GM18526 (cell line): Measurements from ENCODE around the gene TATDN2.

Experiments used
- POLR2A ChIP-seq: IDR thresholded peaks from 3 replicates; pipeline ENCODE4 v1.6.1; 2011; ENCODE audit not compliant: insufficient read length; ENCODE audit errors: extremely low read depth

The TATDN2 gene

DNA sequence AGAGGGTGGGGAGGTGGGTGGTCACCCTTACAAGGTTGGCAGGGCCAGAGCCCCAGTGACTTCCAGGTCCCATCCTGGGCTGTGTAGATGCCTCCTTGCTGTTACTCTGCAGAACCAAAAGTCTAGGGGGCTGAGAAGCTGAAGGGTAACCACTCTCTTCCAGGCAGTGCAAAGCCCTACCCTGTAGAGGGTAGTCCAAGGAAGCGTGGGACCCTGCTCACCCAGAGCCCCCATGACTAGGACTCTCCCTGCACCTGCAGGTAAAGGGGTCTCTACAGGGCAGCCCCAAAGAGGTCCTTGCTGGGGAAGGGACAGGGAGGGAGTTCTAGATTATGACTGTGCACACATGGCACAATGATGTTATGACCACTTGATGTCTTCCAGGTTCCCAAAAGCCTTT, 30.2 kb downstream of the TATDN2 start:
- no peak for TF ChIP-seq POLR2A

- no peak for TF ChIP-seq POLR2A
Observed at GRCh38 chr3:10279384-10280176, 31.3 kb downstream of the TATDN2 start.

- TF ChIP-seq POLR2A = no peak
Observed at GRCh38 chr3:10280177-10280529, 31.9 kb downstream of the TATDN2 start.

- TF ChIP-seq POLR2A = no peak
Observed at GRCh38 chr3:10280571-10280970, 32.3 kb downstream of the TATDN2 start.

DNA sequence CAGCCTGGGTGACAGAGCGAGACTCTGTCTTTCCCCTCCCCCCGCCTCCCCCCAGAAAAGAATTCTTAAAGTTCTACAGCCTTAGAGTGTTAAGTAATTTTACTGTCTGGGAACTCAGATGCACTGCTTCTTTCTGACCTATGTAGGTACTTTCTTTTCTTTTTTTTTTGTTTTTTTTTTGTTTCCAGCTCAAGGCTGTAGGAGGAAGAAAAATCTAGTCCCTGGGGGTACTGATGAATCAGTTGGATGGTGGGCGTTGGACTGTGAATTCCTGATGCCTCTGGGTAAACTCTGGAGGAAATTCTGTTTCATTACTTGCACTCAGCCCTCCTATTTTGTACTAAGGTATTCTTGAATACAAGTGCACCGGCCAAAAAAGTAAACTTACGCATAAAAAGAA, 33.7 kb downstream of the TATDN2 start:
- TF ChIP-seq POLR2A = no peak

DNA sequence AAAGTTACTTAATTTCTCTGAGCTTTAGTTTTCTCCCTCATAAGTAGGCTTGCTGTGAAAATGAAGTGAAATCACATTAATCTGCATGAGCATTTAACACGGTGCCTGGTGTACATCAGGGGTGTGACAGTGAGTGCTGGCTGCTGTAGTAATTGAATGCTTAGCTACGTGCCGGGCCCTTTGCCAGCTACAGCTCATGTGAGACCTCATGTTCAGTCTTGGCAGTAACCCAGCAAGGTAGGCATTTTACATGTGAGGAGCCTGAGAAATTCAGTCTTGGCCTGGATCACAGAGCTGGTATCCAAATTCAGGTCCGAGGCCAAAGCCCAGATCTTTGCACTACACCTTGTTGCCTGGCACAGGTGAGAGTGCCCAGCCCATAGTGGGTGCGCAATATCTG, 35.4 kb downstream of the TATDN2 start:
- TF ChIP-seq POLR2A = no peak

DNA sequence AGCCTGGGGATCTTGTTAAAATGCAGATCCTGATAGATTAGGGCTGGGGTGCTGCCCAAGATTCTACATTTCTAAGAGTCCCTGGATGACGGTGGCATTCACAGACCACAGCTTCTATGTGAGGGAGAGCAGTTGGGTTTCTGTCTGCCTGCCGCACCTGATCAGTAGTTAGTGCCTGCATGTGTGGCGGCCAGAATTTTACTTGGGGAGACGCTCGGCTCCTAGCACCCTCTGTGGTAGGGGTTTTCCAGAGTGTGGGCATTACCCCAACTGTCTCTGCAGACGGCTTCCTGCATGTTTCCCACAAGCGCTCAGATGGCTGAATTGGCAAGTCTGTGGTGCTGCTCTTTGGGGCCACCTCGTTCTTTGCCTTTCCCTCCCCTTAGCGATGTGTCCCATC, 36.2 kb downstream of the TATDN2 start:
- no peak for TF ChIP-seq POLR2A

DNA sequence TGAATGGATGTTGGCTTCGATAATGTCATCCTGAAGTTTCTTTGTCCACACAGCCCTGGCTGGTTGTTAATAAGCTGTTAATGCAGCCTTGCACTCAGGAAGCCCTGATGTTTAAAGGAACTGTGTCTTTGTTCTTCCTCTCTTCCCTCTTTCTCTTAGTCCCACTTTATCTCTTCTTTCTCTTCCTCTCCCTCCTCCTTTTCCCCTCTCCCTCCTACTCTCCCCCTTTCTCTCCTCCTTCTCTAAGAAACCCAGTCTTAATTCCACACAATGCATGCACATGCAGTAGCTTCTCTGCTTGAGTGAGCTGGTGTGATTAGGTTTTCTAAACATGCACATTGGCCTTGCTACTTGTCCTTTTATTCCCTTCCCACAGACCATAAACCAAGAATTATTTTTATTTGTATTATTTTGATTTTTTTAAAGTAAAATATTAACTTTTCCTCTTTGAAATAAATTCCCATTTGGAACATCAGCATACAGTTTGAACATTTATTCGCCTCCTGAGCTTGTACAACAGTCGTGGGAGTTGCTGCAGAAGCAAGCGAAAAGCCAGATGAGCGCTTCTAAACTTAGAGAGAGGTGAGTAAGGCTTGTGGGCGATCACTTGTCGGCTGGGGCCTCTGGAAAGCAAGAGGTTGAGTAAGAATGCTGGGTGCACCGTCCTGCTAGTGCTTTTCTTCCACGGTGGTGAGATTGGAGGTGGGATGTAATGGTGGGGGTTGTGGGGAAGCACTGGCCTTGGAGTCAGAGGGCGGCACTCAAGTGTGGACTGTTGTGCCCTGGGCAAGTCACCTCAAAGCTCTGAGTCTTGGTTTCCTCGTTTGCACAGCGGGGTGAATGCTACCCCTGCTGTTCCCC, 37.2 kb downstream of the TATDN2 start:
- no peak for TF ChIP-seq POLR2A

DNA sequence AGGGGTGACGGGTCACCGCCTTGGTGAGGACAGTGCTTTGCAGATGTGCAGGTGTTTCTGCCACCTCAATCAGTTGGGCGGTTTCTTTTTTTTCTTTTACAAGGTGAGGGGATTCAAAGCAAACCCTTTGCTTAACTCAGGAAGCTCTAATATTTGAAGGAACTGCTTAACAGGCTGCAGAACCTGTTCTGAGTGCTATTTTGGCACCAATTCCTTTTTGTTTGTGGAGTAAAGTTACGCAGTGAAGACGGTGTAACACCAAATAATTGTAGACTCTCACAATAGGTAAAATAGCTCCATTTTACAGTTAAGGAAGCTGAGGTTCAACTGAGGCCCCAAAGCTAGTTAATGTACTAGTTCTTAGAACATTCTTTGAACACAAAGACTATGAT, 37.9 kb downstream of the TATDN2 start:
- TF ChIP-seq POLR2A = no peak

GRCh38 chr3:10286596-10287295, 38.5 kb downstream of the TATDN2 start:
- TF ChIP-seq POLR2A = no peak

GRCh38 chr3:10287936-10288574, 39.8 kb downstream of the TATDN2 start:
- no peak for TF ChIP-seq POLR2A

DNA sequence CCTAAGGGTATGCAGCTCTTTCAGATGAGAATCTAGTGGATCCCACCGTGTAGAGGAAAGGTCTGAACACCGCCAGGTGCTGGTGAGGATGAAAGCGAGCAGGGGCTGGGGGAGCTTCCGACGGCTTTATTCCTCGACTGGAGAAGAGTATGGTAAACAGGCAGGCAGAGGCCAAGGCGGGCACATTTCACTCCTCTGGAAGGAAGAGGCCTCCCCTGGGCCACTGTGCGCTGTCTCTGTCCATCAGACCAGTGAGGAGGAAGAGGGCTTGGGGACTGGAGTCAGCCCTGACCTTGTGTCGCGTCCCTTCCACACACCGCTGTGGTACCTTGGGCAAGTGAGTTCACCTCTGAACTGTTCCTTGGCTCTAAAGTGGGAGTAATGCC, 40.3 kb downstream of the TATDN2 start:
- TF ChIP-seq POLR2A = no peak

- TF ChIP-seq POLR2A = no peak
Observed at GRCh38 chr3:10289077-10289476, 40.8 kb downstream of the TATDN2 start.

DNA sequence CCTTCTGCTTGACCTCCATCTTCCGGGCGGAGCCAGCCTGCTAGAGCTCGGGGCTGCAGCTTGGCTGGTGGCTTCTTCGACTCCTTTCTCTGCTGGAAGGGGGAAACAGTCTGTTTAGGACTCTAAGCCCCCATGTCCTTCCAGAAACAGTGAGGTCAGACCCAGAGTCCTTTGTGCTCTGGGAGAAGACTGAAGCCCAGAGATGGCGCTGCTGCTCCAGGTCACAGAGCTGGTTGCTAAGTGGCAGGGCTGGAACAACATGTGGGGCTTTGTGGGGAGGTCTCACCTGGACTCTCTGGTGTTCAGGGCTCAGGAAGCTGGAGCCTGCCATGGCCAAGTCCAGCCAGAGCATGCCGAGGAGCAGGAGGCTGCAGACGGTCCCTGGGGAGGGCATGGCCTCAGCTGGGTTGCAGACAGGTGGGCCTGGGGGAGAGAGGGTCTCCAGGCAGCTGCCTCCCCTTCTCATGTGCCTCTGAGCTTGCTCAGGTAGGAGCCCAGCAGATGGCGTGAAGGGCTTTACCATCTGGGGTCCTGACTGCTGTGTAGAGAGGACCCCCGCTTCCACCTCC, 41.6 kb downstream of the TATDN2 start:
- no peak for TF ChIP-seq POLR2A

GRCh38 chr3:10290481-10291176, 42.4 kb downstream of the TATDN2 start:
- TF ChIP-seq POLR2A = no peak

- no peak for TF ChIP-seq POLR2A
Observed at GRCh38 chr3:10291641-10292040, 43.4 kb downstream of the TATDN2 start.
